GM18526 (cell line): ENCODE results near the gene SLC36A1.

Experiments
- POLR2A ChIP-seq: IDR thresholded peaks from 3 replicates; pipeline ENCODE4 v1.6.1; 2011; ENCODE audit not compliant: insufficient read length; ENCODE audit errors: extremely low read depth

Gene SLC36A1

DNA sequence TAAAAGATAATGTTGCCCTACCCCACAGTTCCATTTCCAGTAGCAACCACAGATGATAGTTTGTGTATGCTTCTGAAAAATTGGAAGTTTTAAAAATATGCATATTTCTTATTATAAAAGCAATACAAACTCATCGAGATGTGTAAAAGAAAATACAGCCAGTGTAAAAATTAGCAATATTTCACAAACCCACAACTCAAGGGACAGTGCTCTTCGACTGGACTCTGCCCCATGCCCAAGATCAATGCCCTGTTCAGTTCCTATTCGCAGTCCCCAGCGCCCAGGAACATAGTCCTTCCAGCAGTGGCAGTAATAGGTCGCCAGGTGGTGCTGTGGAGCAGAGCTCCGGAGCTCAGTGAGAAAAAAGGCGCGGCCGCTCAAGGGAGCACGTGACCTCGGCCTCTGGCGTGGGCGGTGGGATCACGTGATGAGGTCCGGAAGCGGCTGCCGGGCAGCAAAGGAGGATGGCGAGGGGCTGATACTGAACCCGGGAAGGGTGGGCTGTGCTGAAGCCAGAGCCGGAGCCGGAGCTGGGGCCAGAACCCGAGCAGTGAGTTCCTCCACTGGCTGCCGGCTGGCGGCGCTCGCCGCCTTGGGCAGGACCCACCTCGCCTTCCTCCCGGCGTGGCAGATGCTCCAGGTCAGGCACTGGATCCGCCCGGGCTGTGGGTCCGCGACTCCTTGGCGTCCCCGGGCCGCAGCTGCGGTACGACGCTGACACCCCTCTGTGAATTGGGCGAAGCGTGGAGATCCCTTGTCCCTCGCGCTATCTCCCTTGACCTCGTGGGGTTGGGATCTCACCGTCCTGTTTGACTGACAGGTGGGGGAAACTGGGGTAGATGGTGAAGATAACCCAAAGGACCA is at the start of gene SLC36A1:
Gene SLC36A1, plus strand, starts transcription at position 430 of the 864 bp plus-strand sequence. CDS start 11,190 bp downstream, outside the sequence.
- peak; percentile 83 for TF ChIP-seq POLR2A

DNA sequence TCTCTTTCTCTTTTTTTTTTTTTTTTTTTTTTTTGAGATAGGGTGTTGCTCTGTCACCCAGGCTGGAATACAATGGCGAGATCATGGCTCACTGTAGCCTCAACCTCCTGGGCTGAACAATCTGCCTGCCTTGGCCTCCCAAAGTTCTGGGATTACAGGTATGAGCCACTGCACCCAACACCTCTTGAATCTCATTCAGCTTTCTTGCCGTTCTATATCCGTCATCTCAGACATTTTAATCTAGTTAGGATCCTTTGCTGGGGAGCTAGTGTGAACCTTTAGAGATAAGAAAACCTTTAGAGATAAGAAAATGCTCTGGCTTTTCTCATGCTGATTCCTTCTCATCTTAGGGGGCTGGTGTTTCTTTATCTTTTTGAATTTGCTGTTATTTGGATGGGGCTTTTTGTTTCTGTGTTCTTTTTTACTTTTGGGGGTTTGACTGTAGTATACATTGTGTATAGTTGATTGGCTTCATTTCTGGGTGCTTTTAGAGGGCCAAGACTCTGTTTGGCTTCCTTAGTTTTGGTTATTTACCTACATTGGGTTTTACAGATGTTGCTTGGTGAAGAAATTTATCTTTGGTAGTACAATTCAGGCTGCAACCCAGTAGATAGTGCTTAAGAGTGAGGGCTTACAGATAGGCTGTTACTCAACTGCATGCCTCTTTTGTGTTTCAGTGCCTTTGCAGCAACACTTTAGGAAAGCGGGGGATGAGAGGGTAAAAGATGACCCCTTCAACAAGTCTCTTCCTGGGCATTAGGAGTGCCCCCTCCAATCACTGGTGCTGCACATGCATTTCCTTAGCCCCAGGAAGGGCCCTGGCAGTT is 41.9 kb upstream of the SLC36A1 start:
- no peak for TF ChIP-seq POLR2A

DNA sequence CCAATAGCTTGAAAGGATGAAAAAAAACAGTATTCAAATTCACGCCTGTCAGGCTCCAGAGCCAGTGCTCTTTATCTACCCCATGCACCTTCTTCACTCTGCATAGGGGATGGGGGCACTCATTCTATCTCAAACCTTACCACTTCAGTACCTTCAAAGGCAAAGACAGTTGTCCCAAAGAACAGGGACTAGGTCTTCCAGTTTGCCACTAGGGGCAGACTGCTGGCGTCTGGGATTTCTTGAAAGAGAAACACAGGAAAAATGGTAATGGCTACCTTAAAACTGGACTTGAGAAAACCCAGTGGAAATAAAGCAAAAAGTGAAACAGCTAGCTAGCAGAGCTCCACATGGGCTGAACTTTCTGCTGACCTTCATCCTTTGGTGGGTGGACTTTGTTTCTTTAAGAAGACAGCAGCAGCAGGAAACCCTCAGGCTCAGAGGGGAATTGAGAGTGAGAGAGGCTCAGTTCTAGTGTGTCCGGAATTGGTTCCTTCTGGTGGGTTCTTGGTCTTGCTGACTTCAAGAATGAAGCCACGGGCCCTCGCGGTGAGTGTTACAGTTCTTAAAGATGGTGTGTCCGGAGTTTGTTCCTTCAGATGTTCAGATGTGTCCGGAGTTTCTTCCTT is 41.0 kb upstream of the SLC36A1 start:
- no peak for TF ChIP-seq POLR2A

- no peak for TF ChIP-seq POLR2A
Measured at GRCh38 chr5:151408591-151409230, 38.7 kb upstream of the SLC36A1 start.

DNA sequence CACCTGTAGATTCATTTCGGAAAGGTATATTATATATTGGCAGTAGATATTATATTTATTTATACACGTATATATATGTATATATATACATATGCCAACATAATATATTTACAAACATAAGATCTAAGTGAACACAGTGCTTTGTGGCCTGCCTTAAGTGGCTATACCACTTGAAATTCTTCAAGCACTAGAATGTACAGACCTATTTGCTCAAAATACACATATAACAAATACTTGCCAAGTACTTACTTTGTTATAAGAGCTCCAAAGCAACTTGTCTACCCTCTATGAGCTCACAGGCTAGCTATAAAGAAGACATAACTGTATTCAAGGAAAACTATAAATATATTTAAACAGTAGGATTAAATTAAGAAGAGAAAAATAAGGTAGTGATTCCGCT is 33.6 kb upstream of the SLC36A1 start:
- no peak for TF ChIP-seq POLR2A

- no peak for TF ChIP-seq POLR2A
Measured at GRCh38 chr5:151414536-151414935, 32.9 kb upstream of the SLC36A1 start.

DNA sequence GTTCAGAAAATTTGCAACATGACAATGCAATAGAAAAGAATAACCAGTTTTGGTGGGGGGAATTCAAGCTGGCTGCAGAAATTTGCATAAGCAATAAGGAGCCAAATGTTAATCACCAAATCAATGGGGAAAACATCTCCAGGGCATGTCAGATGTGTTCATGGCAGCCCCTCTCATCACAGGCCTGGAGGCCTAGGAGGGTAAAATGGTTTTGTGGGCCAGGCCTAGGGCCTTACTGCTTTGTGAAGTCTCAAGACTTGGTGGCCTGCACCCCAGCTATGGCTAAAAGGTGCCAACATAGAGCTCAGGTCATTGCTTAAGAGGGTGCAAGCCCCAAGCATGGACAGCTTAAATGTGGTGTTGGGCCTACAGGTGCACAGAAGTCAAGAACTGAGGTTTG is 29.7 kb upstream of the SLC36A1 start:
- no peak for TF ChIP-seq POLR2A

DNA sequence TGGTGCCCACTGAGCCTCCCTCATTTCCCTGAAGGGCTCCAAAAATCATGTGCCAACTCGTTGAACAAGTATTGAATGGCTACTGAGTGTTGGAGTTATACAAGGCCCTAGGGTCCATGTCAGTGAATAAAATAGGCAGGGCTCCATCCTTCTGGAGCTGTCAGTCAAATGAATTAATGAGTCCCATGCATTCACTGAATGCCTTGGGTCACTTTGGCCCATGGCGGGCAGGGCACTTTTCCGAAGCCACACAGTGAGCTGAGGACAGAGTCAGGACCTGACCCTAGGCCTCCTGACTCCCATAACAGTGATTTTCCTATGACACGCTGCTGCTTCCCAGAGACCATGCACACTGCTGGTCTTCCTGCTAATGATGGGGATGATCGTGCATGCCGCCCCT is 27.3 kb upstream of the SLC36A1 start:
- no peak for TF ChIP-seq POLR2A

DNA sequence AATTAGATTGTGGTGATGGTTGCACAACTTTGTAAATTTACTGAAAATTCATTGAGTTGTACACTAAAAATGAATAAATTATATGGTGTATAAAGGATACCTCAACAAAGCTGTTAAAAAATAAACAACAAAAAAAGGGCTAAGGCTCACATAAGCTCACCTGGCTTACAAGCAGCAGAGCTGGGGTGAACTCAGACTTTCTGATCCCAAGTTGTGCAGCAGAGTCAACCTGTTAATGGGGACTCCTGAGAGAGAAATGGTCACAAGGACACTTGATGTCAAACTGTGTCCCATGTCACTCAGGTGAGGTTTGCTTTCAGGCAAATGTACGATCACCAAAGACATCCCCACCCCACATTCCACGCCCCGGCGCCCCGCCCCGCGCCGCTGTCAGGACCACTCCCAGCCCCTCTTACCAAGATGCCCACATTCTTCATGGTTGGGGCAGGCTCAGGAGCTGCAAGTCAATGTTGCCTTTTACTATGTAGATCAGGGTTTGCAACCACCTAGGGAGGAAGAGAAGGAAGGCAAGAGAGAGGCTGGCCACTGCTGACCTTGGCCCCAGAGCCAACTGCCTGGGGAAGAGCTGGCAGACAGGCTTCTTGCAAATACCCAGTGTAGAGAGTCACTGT is 22.4 kb upstream of the SLC36A1 start:
- TF ChIP-seq POLR2A: no peak

DNA sequence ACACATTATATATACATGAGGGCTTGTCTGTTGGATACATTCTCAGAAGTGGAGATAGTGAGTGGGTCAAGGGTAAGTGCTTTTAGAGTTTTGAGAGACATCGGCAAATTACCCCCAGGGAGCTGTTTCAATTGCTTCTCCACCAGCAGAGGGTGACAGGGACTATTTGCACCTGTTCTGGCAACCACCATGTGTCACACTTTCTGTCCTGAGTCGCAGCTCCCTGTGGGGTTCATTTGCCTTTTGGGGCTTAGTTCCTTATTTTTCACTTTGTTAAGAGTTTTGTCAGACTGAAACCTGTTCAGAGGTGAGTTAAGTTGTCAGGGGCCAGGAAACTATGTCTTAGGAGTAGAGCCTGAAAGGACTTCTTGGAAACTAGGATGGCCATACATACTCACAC is 20.1 kb upstream of the SLC36A1 start:
- no peak for TF ChIP-seq POLR2A

DNA sequence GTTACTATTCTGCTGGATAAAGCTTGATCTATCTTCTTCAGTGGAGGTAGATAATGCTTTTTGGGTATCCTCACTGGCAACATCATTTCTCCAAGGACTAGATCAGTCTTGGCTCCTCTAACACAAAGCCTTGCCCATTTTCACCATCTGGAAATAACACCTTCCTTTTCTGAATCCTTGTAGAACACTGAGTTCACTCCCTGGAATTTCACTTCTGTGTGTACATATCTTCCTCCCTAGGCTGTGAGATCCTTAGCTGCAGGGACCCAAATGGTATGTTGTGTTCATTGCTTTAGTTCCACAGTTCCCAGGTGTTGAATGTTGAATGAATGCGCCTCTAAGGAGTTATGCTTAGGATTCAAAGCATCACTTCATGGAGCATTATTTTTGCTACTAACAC is 16.7 kb upstream of the SLC36A1 start:
- no peak for TF ChIP-seq POLR2A

DNA sequence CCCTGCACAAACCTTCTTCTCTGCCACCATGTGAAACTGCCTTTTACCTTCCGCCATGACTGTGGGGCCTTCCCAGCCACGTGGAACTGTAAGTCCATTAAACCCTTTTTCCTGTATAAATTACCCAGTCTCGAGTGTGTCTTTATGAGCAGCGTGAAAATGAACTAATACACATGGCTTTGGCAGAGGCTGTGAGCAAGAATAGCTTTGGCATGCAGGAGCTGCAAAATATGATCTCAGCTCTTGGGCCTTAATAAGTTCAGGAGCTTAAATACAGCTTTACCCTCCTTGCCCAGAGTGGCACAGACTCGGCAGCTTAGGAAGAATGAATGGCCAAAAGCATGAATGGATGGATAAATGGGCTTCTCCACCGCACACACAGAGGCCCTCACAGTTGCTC is 15.7 kb upstream of the SLC36A1 start:
- TF ChIP-seq POLR2A: no peak

DNA sequence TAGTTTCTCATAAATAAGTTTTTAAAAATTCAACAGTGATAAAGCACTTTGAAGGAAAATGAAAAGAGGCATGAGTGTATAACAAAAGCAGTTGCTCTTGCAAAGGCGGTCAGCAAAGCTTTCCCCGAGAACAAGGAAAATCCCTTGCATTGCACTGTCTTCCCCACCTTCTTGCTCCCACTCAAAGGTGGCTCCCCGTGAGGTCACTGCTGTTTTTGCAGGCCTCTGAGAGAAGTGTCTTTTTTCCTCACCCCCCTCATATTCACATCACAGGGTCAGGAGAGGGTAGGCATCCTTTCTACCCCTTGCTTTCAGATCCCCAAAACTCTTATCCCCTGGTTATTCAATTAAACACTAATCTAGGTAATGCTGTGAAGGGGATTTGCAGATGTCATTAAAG is 15.2 kb upstream of the SLC36A1 start:
- no peak for TF ChIP-seq POLR2A

- no peak for TF ChIP-seq POLR2A
Measured at GRCh38 chr5:151434570-151435237, 12.7 kb upstream of the SLC36A1 start.
